ENCODE data around the gene ZGLP1.

The ZGLP1 gene

DNA sequence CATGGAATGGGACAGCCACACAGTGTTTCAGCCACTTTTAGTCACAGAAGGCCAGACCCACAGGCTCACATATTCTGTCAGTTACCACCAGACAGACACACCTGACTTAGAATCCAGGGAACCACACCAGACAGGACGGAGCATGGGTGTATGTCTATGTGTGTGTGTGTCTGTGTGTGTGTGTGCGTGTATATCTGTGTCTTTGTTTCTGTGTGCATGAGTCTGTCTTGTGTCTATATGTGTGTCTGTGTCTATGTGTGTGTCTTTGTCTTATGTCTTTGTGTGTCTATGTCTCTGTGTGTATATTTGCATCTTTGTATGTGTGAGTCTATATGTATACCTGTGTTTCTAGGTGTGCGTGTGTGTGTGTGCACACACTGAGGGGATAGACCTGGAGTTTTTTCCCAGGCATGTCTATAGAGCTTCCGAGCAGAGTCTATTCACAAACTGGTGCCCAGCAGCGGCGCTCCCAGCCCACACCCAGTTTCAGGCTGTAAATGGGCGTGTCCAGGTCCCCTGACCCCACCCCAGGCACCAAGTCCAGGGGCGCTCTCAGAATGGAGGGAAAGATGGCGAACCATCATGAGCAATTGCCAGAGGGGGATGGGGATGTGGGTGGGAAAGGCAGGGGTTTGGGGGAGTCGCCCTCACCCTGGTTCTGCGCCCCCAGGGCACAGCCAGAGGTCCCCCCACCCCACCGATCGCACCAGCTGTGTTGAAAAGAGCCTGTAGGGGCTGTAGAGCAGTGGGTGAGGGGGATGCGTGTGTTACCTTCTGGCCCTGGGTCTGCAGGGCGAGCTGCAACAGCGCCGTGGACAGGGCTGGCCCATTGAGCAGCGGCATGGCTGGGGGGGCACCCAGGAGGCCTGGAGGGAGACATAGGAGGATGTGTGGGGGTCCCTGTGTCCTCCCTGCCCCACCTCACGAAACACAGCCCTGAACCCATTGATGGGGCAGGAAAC lies 12.5 kb upstream of the ZGLP1 start:
- no peak overlapping the region for H3K9ac ChIP-seq (ENCODE audit: low read length)
- H3K27ac ChIP-seq (ENCODE audit: low read depth, low read length): no peak overlapping the region
- H3K27me3 ChIP-seq (ENCODE audit: control insufficient read depth, insufficient read depth, low read length): no peaks in the 10 kb centered on the region
- no peaks in the 10 kb centered on the region for H3K9me3 ChIP-seq (ENCODE audit: control insufficient read depth, insufficient read depth, low read depth, low read length)
- no peaks in the 10 kb centered on the region for H3K4me1 ChIP-seq (ENCODE audit: control insufficient read depth, insufficient read depth, low read length)
- H3K4me3 ChIP-seq (ENCODE audit: low read depth, low read length): no peak overlapping the region
- H3K36me3 ChIP-seq (ENCODE audit: control insufficient read depth, insufficient read depth, low read length): peaks cover 87% of the 10 kb centered on the region

DNA sequence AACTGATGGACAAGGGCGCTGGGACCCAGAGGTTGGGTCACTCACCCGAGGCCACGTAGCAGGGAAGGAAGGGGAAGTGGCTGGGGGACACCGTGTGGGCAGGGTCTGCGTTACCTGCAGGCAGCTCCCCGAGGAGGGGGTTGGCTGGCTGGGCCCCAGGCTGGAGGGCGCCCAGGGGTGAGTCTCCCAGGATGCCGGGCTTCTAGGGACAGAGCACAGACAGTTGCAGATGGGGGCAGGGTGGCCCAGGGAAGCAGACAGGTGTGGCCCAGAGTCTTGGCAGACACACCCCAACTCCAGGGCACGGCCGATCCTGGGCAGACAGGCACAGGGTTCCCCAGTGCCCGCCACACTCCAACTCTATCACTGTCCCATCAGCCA lies 11.8 kb upstream of the ZGLP1 start:
- Histone ChIP-seq H3K4me3 (ENCODE audit: low read depth, low read length) (no peak overlapping the region), H3K27ac (ENCODE audit: low read depth, low read length) (no peak overlapping the region), H3K27me3 (ENCODE audit: control insufficient read depth, insufficient read depth, low read length) (no peaks in the 10 kb centered on the region), H3K9me3 (ENCODE audit: control insufficient read depth, insufficient read depth, low read depth, low read length) (no peaks in the 10 kb centered on the region), H3K9ac (ENCODE audit: low read length) (no peak overlapping the region), H3K36me3 (ENCODE audit: control insufficient read depth, insufficient read depth, low read length) (peaks cover 86% of the 10 kb centered on the region), H3K4me1 (ENCODE audit: control insufficient read depth, insufficient read depth, low read length) (0 out of 2 replicates have a peak, but pooled peaks cover 1% of the 10 kb centered on the region)

DNA sequence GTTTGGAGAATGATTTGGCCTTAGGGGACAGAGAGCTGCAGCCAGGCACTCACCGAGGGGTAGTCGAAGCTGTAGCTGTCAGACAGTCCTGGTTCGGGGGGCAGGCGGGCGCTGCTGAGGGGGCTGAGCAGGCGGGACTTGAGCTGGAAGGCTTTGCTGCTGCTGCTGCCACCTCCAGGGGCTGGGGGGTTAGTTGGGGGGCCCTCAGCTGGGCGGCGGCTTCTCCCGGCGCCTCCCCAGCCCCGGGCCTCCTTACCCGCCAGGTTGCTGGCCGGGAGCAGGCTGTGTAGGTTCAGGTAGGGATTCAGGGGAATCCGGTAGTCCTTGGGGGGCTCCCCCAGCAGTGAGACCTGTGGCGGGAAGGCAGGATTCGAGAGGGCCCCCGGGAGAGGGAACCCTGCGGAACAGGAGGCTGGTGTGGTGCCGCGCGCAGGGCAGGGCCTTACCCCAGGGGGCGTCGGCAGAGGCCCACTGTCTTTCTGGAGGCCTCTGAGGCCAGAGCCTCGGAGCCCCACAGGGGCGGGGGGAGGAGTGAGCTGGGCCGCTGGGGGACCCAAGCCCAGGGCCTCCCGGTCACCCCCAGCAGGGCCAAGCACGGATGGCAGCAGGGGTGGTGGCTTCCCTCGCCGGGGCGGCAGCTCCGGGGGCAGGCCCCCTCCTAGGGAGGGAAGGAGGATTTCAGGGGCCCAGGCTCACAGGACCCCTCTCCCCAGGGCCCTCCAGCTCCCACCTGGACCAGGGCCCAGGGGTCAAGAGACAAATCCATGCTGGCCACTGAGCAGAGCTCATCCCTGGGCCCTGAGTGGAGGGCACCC lies 11.2 kb upstream of the ZGLP1 start:
- Histone ChIP-seq H3K4me1 (ENCODE audit: control insufficient read depth, insufficient read depth, low read length) (0 out of 2 replicates have a peak, but pooled peaks cover 6% of the 10 kb centered on the region), H3K9ac (ENCODE audit: low read length) (no peak overlapping the region), H3K4me3 (ENCODE audit: low read depth, low read length) (no peak overlapping the region), H3K27ac (ENCODE audit: low read depth, low read length) (no peak overlapping the region), H3K27me3 (ENCODE audit: control insufficient read depth, insufficient read depth, low read length) (no peaks in the 10 kb centered on the region), H3K36me3 (ENCODE audit: control insufficient read depth, insufficient read depth, low read length) (peaks cover 81% of the 10 kb centered on the region), H3K9me3 (ENCODE audit: control insufficient read depth, insufficient read depth, low read depth, low read length) (no peaks in the 10 kb centered on the region)

GRCh38 chr19:10318807-10319682 lies 9.4 kb upstream of the ZGLP1 start:
- Histone ChIP-seq H3K9me3 (ENCODE audit: control insufficient read depth, insufficient read depth, low read depth, low read length) (no peaks in the 10 kb centered on the region), H3K27ac (ENCODE audit: low read depth, low read length) (no peak overlapping the region), H3K4me1 (ENCODE audit: control insufficient read depth, insufficient read depth, low read length) (0 out of 2 replicates have a peak, but pooled peaks cover 6% of the 10 kb centered on the region), H3K4me3 (ENCODE audit: low read depth, low read length) (no peak overlapping the region), H3K27me3 (ENCODE audit: control insufficient read depth, insufficient read depth, low read length) (no peaks in the 10 kb centered on the region), H3K36me3 (ENCODE audit: control insufficient read depth, insufficient read depth, low read length) (peaks cover 68% of the 10 kb centered on the region), H3K9ac (ENCODE audit: low read length) (no peak overlapping the region)

DNA sequence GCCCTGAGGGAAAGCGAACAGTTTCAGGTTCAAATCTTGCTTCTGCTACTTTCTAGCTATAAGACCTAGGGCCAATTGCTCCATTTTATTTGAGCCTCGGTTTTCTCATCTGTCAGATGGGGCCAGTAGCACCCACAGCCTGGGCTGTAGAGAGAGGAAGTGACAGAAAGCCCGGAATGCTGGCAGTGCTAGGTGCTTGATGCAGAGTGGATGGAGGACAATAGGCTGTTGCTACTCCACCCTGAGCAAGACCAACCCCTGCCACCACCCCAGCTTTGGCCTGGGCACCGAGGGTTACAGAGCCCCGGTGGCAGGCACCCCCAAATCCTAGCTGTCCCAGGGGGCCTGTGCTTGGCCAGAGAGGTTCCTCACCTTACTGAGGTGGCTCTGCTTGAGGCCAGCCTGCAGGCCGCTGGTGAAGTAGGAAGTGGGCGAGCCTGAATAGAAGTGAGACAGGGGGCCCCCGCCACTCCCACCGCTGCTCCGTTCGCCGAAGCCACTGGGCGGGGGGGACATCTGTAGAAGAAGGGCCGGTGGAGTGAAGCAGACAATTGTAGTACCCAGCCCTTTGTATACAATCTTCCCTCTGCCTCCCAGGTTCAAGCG lies 8.3 kb upstream of the ZGLP1 start:
- no peak overlapping the region for H3K9ac ChIP-seq (ENCODE audit: low read length)
- no peak overlapping the region for H3K27ac ChIP-seq (ENCODE audit: low read depth, low read length)
- H3K36me3 ChIP-seq (ENCODE audit: control insufficient read depth, insufficient read depth, low read length): peaks cover 59% of the 10 kb centered on the region

DNA sequence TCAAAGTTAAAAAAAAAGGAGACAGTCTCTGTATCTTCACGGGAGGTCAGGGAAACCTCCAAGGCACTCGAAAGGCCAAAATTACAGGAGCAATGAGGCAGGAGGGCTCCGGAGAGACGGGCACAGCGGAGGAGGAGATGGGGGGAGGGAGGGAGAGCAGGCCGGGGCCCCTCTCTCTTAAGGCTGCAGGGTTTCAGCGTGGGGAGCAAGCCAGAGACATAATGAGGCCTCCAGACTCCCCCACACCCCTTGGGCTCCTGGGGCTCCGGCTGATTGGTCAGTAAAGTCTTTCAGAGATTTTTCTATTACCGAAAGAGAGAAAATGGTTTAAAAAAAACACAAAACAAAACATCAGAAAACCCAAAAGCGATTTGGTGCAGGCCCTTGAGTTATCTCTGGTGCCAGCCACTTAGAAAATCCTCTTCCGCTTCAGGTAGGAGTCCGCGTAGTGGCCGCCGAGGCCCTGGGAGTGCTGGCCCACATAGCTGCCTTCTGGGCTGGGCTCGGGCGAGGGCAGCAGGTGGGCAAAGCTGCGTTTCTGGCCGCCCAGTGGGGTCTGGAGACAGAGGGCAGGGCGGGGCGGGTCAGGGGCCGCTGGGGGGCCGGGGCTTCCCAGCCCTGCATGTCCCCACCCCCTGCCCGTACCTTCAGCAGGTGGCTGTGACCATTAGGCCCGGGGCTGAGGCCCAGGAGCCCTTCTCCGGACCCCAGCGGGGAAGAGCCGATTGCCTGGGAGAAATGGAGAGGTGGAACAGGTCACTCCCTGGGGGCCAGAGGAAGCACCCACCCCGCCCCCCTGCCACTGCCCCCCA lies 7.6 kb upstream of the ZGLP1 start:
- H3K4me1 ChIP-seq (ENCODE audit: control insufficient read depth, insufficient read depth, low read length): 0 out of 2 replicates have a peak, but pooled peaks cover 6% of the 10 kb centered on the region
- H3K9ac ChIP-seq (ENCODE audit: low read length): no peak overlapping the region
- no peaks in the 10 kb centered on the region for H3K9me3 ChIP-seq (ENCODE audit: control insufficient read depth, insufficient read depth, low read depth, low read length)
- no peak overlapping the region for H3K27ac ChIP-seq (ENCODE audit: low read depth, low read length)
- H3K36me3 ChIP-seq (ENCODE audit: control insufficient read depth, insufficient read depth, low read length): peaks cover 52% of the 10 kb centered on the region
- no peaks in the 10 kb centered on the region for H3K27me3 ChIP-seq (ENCODE audit: control insufficient read depth, insufficient read depth, low read length)
- H3K4me3 ChIP-seq (ENCODE audit: low read depth, low read length): no peak overlapping the region

More for the DNA sequence above, 8.3 kb upstream of the ZGLP1 start:
- Histone ChIP-seq H3K4me3 (ENCODE audit: low read depth, low read length) (no peak overlapping the region), H3K4me1 (ENCODE audit: control insufficient read depth, insufficient read depth, low read length) (0 out of 2 replicates have a peak, but pooled peaks cover 6% of the 10 kb centered on the region), H3K9me3 (ENCODE audit: control insufficient read depth, insufficient read depth, low read depth, low read length) (no peaks in the 10 kb centered on the region), H3K27me3 (ENCODE audit: control insufficient read depth, insufficient read depth, low read length) (no peaks in the 10 kb centered on the region)

DNA sequence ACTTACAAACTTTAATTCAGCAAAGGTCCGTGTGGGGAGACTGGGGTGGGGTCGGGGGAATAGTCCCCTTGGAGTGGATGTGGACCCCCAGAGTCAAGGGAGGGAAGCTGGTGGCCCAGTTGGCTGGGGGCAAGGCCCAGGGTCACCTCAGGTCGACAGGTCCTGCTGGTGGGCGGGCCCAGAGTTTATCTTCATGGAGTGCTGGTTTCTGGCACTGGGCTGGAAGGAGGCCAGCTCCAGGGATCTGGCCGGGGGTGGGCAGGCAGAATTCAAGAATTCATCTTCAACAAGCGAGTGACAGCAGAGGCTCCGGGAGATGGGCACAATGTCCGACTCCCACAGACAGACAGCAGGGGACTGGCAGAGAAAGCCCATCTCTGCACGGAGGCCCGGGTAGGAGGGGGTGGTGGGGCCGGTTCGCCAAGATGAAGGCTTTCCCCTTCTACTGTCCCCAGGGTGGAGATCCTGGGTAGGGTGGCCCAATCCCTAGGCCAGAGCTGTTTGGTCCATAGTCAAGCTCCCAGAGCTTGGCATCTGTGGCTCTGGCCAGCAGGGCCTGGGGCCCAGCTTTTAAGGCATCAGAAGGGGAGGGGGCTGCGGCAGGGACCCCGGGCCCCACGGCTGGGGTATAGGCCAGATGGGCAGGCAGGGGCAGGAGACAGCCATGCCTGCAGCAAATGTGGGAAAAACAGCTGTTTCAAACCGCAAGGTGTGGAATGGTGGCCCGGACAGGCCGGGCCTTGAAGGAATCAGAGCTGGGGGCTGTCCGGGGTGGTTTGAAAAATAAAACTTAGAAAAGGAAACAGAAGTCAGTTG lies 6.8 kb upstream of the ZGLP1 start:
- H3K36me3 ChIP-seq (ENCODE audit: control insufficient read depth, insufficient read depth, low read length): peaks cover 44% of the 10 kb centered on the region
- H3K9ac ChIP-seq (ENCODE audit: low read length): no peak overlapping the region
- 0 out of 2 replicates have a peak, but pooled peaks cover 6% of the 10 kb centered on the region for H3K4me1 ChIP-seq (ENCODE audit: control insufficient read depth, insufficient read depth, low read length)
- H3K4me3 ChIP-seq (ENCODE audit: low read depth, low read length): peak overlapping the region; percentile 80
- no peak overlapping the region for H3K27ac ChIP-seq (ENCODE audit: low read depth, low read length)
- no peaks in the 10 kb centered on the region for H3K27me3 ChIP-seq (ENCODE audit: control insufficient read depth, insufficient read depth, low read length)
- H3K9me3 ChIP-seq (ENCODE audit: control insufficient read depth, insufficient read depth, low read depth, low read length): no peaks in the 10 kb centered on the region

DNA sequence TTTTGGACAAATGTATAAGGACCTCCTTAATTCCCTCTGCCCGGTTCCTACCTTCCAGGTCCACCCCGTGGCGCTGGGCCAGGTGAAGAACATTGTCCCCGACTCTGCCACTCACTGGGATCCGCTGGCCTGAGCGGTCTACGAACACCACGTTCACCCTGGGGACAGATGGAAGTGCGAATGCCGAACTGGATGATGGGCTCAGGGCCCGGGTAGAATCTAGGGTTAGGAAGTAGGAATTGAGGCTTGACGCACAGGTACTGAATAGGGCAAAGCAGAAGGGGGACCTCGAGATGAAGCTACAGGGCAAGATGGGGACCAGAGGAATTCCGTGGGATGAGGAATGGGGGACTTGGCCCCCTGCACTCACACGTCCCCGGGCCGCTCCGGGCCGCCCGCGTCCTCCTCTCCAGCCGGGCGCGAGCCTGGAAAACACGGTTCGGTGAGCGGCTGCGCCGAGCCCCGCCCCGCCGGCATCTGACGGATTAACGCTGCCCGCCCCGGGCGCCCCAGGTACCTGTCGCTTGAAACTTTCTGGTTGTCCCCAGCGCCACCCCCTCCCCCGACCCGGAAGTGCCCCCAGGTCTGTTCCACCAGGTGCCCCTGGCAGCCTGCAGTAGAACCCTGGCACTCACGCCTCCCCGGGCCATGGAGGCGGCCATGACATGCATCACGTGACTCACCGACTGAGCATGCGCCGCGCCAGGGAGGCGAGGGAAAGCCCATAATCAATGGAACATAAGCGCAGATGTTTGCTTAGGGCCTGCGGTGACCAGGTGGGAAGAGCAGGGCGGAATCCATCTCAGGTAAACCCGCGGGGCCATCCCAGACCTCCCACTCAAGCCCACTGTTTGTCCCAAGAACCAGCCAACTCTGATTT lies 6.0 kb upstream of the ZGLP1 start, which contains the start of gene FDX2:
Gene FDX2, minus strand, starts transcription at position 681 of the 880 bp plus-strand sequence. Its CDS starts 19 bp downstream, at position 662.
- peak within 1 kb of the TSS; percentile 62 for H3K9ac ChIP-seq (ENCODE audit: low read length)
- H3K36me3 ChIP-seq (ENCODE audit: control insufficient read depth, insufficient read depth, low read length): peaks cover 42% of the 10 kb centered on the region
- H3K9me3 ChIP-seq (ENCODE audit: control insufficient read depth, insufficient read depth, low read depth, low read length): no peaks in the 10 kb centered on the region
- H3K4me1 ChIP-seq (ENCODE audit: control insufficient read depth, insufficient read depth, low read length): 0 out of 2 replicates have a peak, but pooled peaks cover 6% of the 10 kb centered on the region
- H3K27me3 ChIP-seq (ENCODE audit: control insufficient read depth, insufficient read depth, low read length): no peaks in the 10 kb centered on the region
- H3K4me3 ChIP-seq (ENCODE audit: low read depth, low read length): peak within 1 kb of the TSS; percentile 80
- H3K27ac ChIP-seq (ENCODE audit: low read depth, low read length): no peak within 1 kb of the TSS; the same call in 1 of the 2 replicates

All from HUES6 (cell line).